GM12878 (cell line): ENCODE results near the gene CACNA2D3. TPM values are rescaled to one million over a fixed set of nuclear protein-coding genes. Genes with fewer than 3 reads are reported as not detected.

ENCODE experiments used
- ATAC-seq: fragments of 200-7000 bp; cut with Tn5 transposase; 3 replicates; pipeline ENCODE4 v1.9.1; 2020; ENCODE audit warnings: mild to moderate bottlenecking, moderate library complexity
- BruUV-seq: library from RNA; stranded (reverse); fragments of 400-500 nt; replicated peaks from 2 replicates; lab custom pipeline; 2021; lab: Mats Ljungman, UMichigan
- CTCF ChIA-PET: fragments of 300-600 bp; sonication (Branson Sonifier 250); formaldehyde crosslinking; extraction: SDS; loops from one replicate; lab custom pipeline; 2021; ENCODE audit warnings: inconsistent platforms; lab: Yijun Ruan, JAX
- POLR2A ChIA-PET: fragments of 350-600 bp; formaldehyde crosslinking; extraction: SDS; loops from one replicate; lab custom pipeline; 2021; ENCODE audit warnings: inconsistent platforms; lab: Charles Lee
- RAD21 ChIA-PET: fragments of 300-600 bp; sonication (Branson Sonifier 250); formaldehyde crosslinking; loops from one replicate; lab custom pipeline; 2023; ENCODE audit warnings: antibody characterized with exemption; ENCODE audit not compliant: unreplicated experiment; lab: Charles Lee
- SMC1A ChIA-PET: fragments of 300-600 bp; sonication (Branson Sonifier 250); formaldehyde crosslinking; loops from one replicate; lab custom pipeline; 2023; ENCODE audit not compliant: unreplicated experiment, uncharacterized antibody; lab: Charles Lee
- DNase-seq: peaks from one replicate; pipeline ENCODE4 v3.0.0-alpha.2; 2011; ENCODE audit warnings: low read depth, low spot score
- FAIRE-seq: peaks from 3 replicates; lab custom pipeline; 2011; peaks lifted over from hg19 to GRCh38; lab: Jason Lieb, UNC
- H2AFZ ChIP-seq: 2 replicates; pipeline ENCODE4 v1.6.0; 2011; ENCODE audit warnings: low read depth, low read length, control low read depth; ENCODE audit not compliant: control insufficient read depth
- H3K27ac ChIP-seq: 2 replicates; pipeline ENCODE4 v1.5.1; 2011; ENCODE audit warnings: control low read depth; ENCODE audit not compliant: control insufficient read depth, insufficient read depth
- H3K27me3 ChIP-seq, 2 experiments: replicated peaks in 1 of 2; 2 replicates each; pipeline versions ENCODE4 v1.6.0 to v1.6.1; 2011; ENCODE audit warnings: low read length in 1 of 2; ENCODE audit not compliant: control insufficient read depth in 2 of 2, insufficient read depth in 2 of 2
- H3K36me3 ChIP-seq, 2 experiments: 2 replicates each; pipeline ENCODE4 v1.5.1; 2011; ENCODE audit warnings: low read length in 1 of 2; ENCODE audit not compliant: control insufficient read depth in 2 of 2, insufficient read depth in 2 of 2
- H3K4me1 ChIP-seq: 2 replicates; pipeline ENCODE4 v1.6.1; 2011; ENCODE audit warnings: mild to moderate bottlenecking, low read length, moderate library complexity, mixed read lengths; ENCODE audit not compliant: control insufficient read depth, insufficient read depth
- H3K4me2 ChIP-seq: 2 replicates; pipeline ENCODE4 v1.6.0; 2011; ENCODE audit warnings: control low read depth; ENCODE audit not compliant: control insufficient read depth, insufficient read depth
- H3K4me3 ChIP-seq: fragments of 200-600 bp; sonication (generic); 2 replicates; pipeline ENCODE4 v1.5.1; 2016
- H3K79me2 ChIP-seq: 2 replicates; pipeline ENCODE4 v1.6.0; 2011; ENCODE audit warnings: low read length; ENCODE audit not compliant: control insufficient read depth, insufficient read depth
- H3K9ac ChIP-seq: 2 replicates; pipeline ENCODE4 v1.8.0; 2011; ENCODE audit warnings: low read length, control low read depth, mixed read lengths; ENCODE audit not compliant: control insufficient read depth, insufficient read depth
- H3K9me3 ChIP-seq: replicated peaks from 3 replicates; pipeline ENCODE4 v1.5.1; 2011; ENCODE audit warnings: mild to moderate bottlenecking, low read length; ENCODE audit not compliant: control insufficient read depth, insufficient read depth
- H4K20me1 ChIP-seq: 2 replicates; pipeline ENCODE4 v1.6.0; 2011; ENCODE audit not compliant: control insufficient read depth, insufficient read depth
- ATF7 ChIP-seq: fragments of 450-650 bp; IDR thresholded peaks from 2 replicates; pipeline ENCODE4 v1.6.1; 2016; ENCODE audit warnings: low read depth, mild to moderate bottlenecking
- CHD1 ChIP-seq: IDR thresholded peaks from 2 replicates; pipeline ENCODE4 v1.6.1; 2012; ENCODE audit warnings: low read depth, low read length, improper control_type of control experiment
- EGR1 ChIP-seq, 2 experiments: IDR thresholded peaks; 1 replicate in 1 of 2; 2 replicates in 1 of 2; pipeline ENCODE4 v1.6.1; 2011 to 2012; ENCODE audit warnings: low read depth in 2 of 2, low read length in 2 of 2, borderline replicate concordance in 1 of 2, mild to moderate bottlenecking in 1 of 2, moderate library complexity in 1 of 2
- KDM1A ChIP-seq: fragments of 200-600 bp; sonication (generic); IDR thresholded peaks from 2 replicates; pipeline ENCODE4 v1.6.1; 2016; ENCODE audit warnings: borderline replicate concordance
- MEF2B ChIP-seq: fragments of 450-650 bp; IDR thresholded peaks from 2 replicates; pipeline ENCODE4 v1.6.1; 2018; ENCODE audit warnings: mild to moderate bottlenecking, moderate library complexity; ENCODE audit not compliant: partially characterized antibody, poor library complexity, severe bottlenecking
- MTA3 ChIP-seq: IDR thresholded peaks from 2 replicates; pipeline ENCODE4 v1.6.1; 2012; ENCODE audit warnings: low read length, inconsistent platforms, borderline replicate concordance
- MYC ChIP-seq: IDR thresholded peaks from 2 replicates; pipeline ENCODE4 v1.6.1; 2011; ENCODE audit warnings: mild to moderate bottlenecking, low read length, moderate library complexity, inconsistent platforms; ENCODE audit not compliant: insufficient read depth, insufficient replicate concordance, insufficient read length, severe bottlenecking
- NFIC ChIP-seq: IDR thresholded peaks from 2 replicates; pipeline ENCODE4 v1.6.1; 2012; ENCODE audit warnings: low read depth, mild to moderate bottlenecking, inconsistent platforms, low read length, moderate library complexity
- NR2F1 ChIP-seq: fragments of 450-650 bp; conservative IDR thresholded peaks from 2 replicates; pipeline ENCODE4 v1.6.1; 2017; ENCODE audit warnings: mild to moderate bottlenecking
- PAX5 ChIP-seq: IDR thresholded peaks from 2 replicates; pipeline ENCODE4 v1.6.1; 2011; ENCODE audit warnings: low read depth, low read length, borderline replicate concordance
- POU2F2 ChIP-seq: IDR thresholded peaks from 3 replicates; pipeline ENCODE4 v1.6.1; 2011; ENCODE audit warnings: low read depth, mild to moderate bottlenecking, low read length, borderline replicate concordance
- RAD21 ChIP-seq: IDR thresholded peaks from 2 replicates; pipeline ENCODE4 v1.6.1; 2011; ENCODE audit warnings: mild to moderate bottlenecking, low read depth, low read length, moderate library complexity; ENCODE audit not compliant: insufficient read depth
- SMAD1 ChIP-seq: fragments of 450-650 bp; IDR thresholded peaks from 2 replicates; pipeline ENCODE4 v1.6.1; 2018; ENCODE audit warnings: mild to moderate bottlenecking, low read depth; ENCODE audit not compliant: partially characterized antibody
- SUZ12 ChIP-seq: fragments of 200-600 bp; sonication (generic); IDR thresholded peaks from one replicate; pipeline ENCODE4 v1.6.1; 2018; ENCODE audit warnings: antibody characterized with exemption, mild to moderate bottlenecking; ENCODE audit not compliant: unreplicated experiment
- WGBS: methylation state at CpG from one replicate; pipeline ENCODE4 v1.1.6; 2016; ENCODE audit warnings: low lambda C conversion rate; ENCODE audit not compliant: insufficient replicate concordance, insufficient coverage; ENCODE audit errors: missing lambda C conversion rate; 5-methylcytosine and 5-hydroxymethylcytosine counted together
- in situ Hi-C: fragments of 300-500 bp; cut with MboI; formaldehyde crosslinking; loops from 9 replicates; pipeline ENCODE4 v1.14.3; 2018; ENCODE audit warnings: mixed read lengths
- intact Hi-C: fragments of 100-400 bp; cut with micrococcal nuclease; formaldehyde crosslinking; loops from one replicate; pipeline ENCODE4 v1.14.2; 2022; ENCODE audit not compliant: unreplicated experiment
- polyA plus RNA-seq, 11 experiments: library from polyadenylated mRNA; depleted of rRNA in 4 of 11; unstranded in 6 of 11; stranded (reverse) in 5 of 11; fragments of >200 nt; fragmentation: Nextera tagmentation in 4 of 11; fragmentation: Illumina TruSeq in 1 of 11; extraction: Ambion mirVana in 4 of 11; extraction: Trizol in 1 of 11; gene quantifications; 1 replicate in 1 of 11; 2 replicates in 10 of 11; pipeline versions ENCODE4 v1.2.1 to v1.2.3, GENCODE V29; 2011 to 2016; ENCODE audit warnings: inconsistent platforms in 2 of 11, missing spikeins in 2 of 11, low read depth in 1 of 11
- total RNA-seq, 4 experiments: library from RNA; depleted of rRNA in 3 of 4; stranded (reverse); fragments of >200 nt in 3 of 4; fragmentation: Illumina TruSeq in 1 of 4; extraction: Trizol in 1 of 4; gene quantifications; 2 replicates each; pipeline versions ENCODE4 v1.2.1 to v1.2.3, GENCODE V29; 2013 to 2021
- TF ChIP-seq, protein P1 (sequence below): fragments of 450-650 bp; IDR thresholded peaks from 2 replicates; pipeline ENCODE4 v1.6.1; 2017; ENCODE audit warnings: borderline replicate concordance
- TF ChIP-seq, protein P2 (sequence below): IDR thresholded peaks from 2 replicates; pipeline ENCODE4 v1.6.1; 2012; ENCODE audit warnings: low read length, inconsistent platforms

Gene CACNA2D3
- total and polyA plus RNA-seq, 10 of the 15 experiments (the other 5 are each of a cell fraction or from before 2014, with no cell fraction given), result not detected

GRCh38 chr3:54970895-54971294 lies 848.5 kb downstream of the CACNA2D3 start:
- intact Hi-C loops (no loop called here), in situ Hi-C loops (no loop called here)
- BruUV-seq, result no TSS peak
- TF ChIP-seq SUZ12, result no peak
- no peak for TF ChIP-seq NFIC
- Histone ChIP-seq H4K20me1 (no peaks in the 10 kb centered on the region), H3K9me3 (no peaks in the 10 kb centered on the region), H3K9ac (no peak overlapping the region), H3K27me3 (no peaks in the 10 kb centered on the region), H3K4me2 (no peak overlapping the region), H3K27ac (no peak overlapping the region), H3K4me1 (no peaks in the 10 kb centered on the region), H2AFZ (no peak overlapping the region), H3K79me2 (no peaks in the 10 kb centered on the region), H3K4me3 (no peak overlapping the region), H3K36me3 (no peaks in the 10 kb centered on the region)
- ChIA-PET CTCF (no interaction called here), SMC1A (no interaction called here), POLR2A (no interaction called here), RAD21 (no interaction called here)
- FAIRE-seq (no peak), ATAC-seq (no peak), DNase-seq (no peak)
- WGBS, result 0% methylated on average over 1 of the region's 1 CpG

GRCh38 chr3:54977439-54977838 lies 855.1 kb downstream of the CACNA2D3 start:
- Histone ChIP-seq H3K27ac (no peak overlapping the region), H3K4me1 (no peaks in the 10 kb centered on the region), H3K4me3 (no peak overlapping the region), H3K9me3 (no peaks in the 10 kb centered on the region), H2AFZ (no peak overlapping the region), H3K79me2 (no peaks in the 10 kb centered on the region), H3K27me3 (no peaks in the 10 kb centered on the region), H3K36me3 (no peaks in the 10 kb centered on the region), H3K9ac (no peak overlapping the region), H3K4me2 (no peak overlapping the region), H4K20me1 (no peaks in the 10 kb centered on the region)
- ChIA-PET SMC1A (no interaction called here), POLR2A (no interaction called here), RAD21 (no interaction called here), CTCF (no interaction called here)
- intact Hi-C loops, result no loop called here
- FAIRE-seq (no peak), DNase-seq (no peak), ATAC-seq (no peak)
- TF ChIP-seq RAD21 (no peak), MTA3 (no peak), MYC (no peak), SMAD1 (no peak), ATF7 (no peak), POU2F2 (no peak), PAX5 (no peak), NR2F1 (no peak), KDM1A (no peak), MEF2B (no peak), EGR1 (IDR thresholded peaks at IDR 0.05; ENCODE audit: borderline replicate concordance in 1 of 2, low read depth in 2 of 2, low read length in 2 of 2) (no peak), CHD1 (no peak)
- TF ChIP-seq, protein P1, sequence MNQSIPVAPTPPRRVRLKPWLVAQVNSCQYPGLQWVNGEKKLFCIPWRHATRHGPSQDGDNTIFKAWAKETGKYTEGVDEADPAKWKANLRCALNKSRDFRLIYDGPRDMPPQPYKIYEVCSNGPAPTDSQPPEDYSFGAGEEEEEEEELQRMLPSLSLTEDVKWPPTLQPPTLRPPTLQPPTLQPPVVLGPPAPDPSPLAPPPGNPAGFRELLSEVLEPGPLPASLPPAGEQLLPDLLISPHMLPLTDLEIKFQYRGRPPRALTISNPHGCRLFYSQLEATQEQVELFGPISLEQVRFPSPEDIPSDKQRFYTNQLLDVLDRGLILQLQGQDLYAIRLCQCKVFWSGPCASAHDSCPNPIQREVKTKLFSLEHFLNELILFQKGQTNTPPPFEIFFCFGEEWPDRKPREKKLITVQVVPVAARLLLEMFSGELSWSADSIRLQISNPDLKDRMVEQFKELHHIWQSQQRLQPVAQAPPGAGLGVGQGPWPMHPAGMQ, result no peak
- TF ChIP-seq, protein P2, sequence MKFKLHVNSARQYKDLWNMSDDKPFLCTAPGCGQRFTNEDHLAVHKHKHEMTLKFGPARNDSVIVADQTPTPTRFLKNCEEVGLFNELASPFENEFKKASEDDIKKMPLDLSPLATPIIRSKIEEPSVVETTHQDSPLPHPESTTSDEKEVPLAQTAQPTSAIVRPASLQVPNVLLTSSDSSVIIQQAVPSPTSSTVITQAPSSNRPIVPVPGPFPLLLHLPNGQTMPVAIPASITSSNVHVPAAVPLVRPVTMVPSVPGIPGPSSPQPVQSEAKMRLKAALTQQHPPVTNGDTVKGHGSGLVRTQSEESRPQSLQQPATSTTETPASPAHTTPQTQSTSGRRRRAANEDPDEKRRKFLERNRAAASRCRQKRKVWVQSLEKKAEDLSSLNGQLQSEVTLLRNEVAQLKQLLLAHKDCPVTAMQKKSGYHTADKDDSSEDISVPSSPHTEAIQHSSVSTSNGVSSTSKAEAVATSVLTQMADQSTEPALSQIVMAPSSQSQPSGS, result no peak
- WGBS, result 40% methylated on average over 1 of the region's 1 CpG
- BruUV-seq, result no TSS peak
- in situ Hi-C loops, result no loop called here
